Fibroblast of peridontal ligament (primary cell): ENCODE data around the gene SGCD.
"Not testable (repeated sequence)": the region's sequence is repeated elsewhere in the genome, so short reads cannot be mapped to it uniquely, and the experiment has no call there.

Experiments used
- DNase-seq: peaks from one replicate; pipeline ENCODE4 v3.0.0-alpha.2; 2010; ENCODE audit errors: extremely low read depth

The SGCD gene

DNA sequence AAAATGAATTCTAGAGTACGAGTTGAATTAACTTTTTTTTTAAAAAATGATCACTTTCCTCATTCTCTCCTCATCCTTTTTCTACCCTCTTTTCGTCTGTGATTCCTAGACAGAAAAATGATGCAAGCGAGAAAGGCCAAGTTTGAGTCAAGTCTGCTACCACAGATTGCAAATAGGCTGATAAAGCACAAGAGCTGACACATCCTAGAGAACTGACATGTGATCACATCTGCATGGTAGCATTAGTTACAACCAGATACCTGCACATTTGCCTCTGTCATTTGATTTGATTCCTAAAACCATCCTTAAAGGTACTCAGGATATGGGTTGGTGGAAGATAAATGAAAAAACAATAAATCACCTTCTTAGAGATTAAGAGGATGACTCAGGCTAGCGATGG, 297.7 kb downstream of the SGCD start:
- DNase-seq: no peak

DNA sequence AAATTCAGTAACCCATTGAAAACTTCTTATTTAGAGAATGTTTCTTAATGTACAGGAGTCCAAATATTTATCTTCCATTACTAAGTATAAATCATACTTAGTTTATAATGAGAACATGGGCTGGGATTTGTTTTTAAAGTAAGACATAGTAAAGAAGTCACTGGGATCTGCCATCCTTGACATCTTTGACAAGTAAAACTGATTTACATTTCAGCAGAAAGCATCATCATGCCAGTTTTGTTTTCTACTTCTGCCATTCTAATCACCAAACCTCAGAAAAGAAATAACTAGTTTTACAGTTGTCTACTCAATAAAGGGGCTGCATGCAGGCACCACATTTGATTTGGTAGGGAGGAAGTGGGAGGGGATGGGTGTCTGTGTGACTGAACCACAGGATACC, 301.5 kb downstream of the SGCD start:
- no peak for DNase-seq

DNA sequence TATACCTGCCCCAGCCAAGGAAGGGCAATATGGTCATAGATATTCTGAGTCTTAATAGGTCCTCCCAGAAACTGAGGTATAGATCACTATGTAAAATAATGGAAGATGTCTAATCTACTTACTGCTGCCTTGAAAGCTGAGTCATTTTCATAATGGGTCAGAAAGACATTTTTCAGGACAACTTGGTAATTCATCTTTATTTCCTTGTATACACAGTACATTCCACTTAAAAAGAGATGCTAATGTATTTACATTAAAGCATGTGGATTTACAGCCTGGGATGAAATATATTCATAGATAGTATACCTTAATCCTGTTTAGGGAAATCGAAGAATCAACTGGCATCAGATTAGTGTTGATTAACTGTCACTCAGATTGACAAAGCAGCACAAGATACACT, 304.0 kb downstream of the SGCD start:
- DNase-seq: no peak

DNA sequence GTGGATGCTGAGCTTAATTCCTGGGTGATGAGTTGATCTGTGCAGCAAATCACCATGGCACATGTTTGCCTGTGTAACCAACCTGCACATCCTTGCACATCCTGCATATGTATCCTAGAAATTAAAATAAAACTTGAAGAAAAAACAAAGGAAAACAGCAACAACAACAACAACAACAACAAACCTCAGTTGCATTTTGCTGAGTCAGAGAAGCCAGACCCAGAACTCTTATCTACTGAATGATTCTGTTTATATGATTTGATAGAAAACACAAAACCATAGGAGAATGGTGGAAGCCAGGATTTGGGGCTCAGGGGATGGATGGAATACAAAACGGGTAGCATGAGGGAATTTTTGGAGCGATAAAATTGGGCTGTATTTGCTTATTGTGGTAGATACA, 307.3 kb downstream of the SGCD start:
- DNase-seq: no peak

DNA sequence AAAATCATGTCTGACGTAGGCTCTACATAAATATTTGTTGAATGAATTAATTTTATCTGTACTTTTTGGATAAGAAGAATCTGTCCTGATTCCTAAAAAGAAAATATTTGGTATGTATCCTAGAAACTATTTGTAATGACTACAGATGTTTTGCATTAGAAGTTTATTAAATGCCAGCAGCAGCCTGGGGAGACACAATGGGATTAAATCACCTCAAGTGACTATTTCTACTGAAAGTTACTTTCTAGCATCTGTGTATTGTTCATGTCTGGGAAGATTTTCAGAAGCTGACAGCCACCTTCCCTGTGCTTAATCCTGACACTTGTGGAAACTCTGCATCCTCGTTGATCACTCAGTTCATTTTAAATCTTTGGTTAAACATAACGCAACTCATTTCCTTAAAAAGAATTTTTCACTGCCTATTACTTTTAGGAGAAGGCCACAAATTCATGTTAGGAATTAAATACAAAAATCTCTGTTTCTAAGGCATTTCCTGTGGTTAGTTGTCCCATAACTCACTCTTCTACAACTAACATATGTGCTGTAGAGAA, 313.8 kb downstream of the SGCD start:
- DNase-seq: peak; percentile 65

DNA sequence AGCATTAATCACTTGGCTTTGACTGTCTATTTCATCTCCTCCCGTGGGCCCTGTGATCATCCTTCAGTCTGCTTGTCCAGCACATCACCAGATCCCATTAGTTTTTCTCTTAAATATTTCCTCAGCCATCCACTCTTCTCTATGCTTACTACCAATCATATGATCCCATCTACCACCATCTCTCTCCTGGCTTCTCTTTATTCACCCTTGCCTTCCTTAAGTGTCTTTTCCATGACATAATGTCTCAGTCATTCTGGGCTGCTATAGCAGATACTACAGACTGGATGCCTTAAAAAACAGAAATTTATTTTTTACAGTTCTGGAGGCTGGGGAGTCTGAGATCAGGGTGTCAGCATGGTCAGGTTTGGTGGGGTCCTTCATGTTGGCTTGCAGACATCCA, 314.7 kb downstream of the SGCD start:
- DNase-seq: no peak

DNA sequence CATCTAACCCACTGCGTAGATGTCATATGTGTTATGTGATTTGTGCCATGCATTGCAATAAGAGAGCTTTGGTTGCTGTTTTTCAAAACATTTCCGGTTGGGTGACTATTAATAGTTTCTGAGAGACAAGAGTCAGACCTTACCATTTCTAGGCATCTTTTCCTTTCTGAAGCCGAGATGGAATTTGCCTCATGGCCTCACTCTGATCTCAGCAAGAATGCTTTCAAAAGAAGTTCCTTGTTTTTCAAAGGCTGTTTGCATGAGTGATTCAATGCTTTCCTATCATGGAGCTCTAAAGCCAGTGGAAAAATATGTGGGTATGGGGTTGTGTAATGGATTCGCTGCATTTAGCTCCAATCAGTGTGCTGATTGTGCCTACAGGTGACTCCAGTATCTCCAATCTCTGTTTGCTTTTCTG, 320.1 kb downstream of the SGCD start:
- DNase-seq: no peak

DNA sequence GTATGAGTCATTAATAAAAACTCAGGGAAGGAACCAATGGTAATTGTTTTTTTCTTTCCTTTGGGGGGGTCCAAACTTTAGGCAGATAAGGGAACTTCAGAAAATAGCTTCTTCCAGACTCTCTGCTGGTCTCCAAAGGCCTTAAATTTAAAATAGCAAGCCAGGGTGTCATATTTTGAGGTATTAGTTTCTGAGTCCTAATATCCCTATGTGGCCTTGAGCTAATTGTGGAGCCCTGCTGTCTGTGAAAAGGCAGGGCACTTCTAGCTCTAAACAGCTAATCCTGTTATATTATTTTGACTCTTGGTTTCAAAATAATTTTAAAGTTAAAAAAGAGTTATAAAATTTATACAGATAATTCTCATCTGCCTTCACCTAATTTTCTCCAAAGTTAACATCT, 327.5 kb downstream of the SGCD start:
- no peak for DNase-seq

DNA sequence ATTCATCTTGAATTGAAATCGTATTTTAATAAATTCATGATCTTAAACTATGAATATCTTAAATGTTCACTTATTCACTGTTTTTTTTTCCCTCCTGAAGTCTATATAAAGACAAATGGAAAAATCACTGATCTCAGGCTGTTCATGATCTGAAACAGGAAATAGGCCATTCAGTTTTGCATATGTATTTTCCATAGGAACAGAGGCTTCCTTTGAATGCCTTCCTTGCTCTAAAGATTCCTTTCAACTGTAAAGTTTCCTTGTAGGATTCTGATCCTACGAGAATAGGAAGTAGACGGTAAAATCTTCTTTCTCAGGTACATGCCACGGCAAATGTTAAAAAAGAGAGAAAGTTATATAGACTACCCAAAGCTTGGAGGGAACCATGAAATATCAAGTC, 328.8 kb downstream of the SGCD start:
- DNase-seq: no peak

DNA sequence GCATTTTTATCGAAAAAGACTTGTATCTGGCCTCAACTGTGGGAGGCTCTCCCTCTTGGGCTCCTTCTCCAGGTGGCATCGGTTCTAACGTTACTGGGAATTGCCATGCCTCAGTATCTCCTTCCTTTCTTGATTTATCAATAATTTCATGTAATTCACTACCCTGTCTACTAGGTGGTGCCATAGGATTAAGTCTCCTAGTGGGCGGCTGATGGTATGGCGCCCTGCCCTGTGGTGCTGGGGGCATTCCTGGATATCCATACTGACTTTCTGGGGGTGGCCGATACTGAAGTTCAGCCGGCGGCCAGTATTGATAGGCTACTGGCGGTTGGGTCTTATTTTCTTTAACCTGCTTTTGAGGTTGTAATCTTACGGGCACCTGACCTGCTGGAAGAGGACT, 337.9 kb downstream of the SGCD start:
- DNase-seq: not testable (repeated sequence)

DNA sequence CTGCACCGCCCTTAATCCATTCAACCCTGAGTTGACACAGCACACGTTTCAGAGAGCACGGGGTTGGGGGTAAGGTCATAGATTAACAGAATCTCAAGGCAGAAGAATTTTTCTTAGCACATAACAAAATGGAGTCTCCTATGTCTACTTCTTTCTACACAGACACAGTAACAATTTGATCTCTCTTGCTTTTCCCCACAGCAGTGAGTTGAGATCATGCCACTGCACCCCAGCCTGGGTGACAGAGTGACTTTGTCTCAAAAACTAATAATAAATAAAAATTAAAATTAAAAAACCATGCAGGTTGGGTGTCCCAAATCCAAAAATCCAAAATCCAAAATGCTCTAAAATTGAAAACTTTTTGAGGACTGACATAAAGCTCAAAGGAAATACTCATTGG, 339.7 kb downstream of the SGCD start:
- not testable (repeated sequence) for DNase-seq

DNA sequence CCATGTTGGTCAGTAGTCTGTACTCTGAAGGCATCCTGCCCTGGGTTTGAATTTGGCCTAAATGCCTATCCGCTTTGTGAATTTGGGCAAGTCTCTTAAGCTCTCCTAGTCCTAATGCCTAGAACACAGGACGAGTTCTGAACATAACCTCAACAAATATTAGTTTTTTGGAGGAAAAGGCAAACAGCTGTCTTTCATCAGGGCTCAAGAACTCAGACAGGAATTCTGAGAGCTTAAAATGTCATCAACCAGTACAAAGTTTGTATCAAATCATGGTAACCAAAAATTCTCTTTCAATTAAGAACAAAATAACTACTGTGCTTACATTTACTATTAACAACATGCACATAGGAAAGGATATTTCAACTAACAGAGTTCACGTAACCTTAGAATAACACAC, 340.7 kb downstream of the SGCD start:
- peak; percentile 4 for DNase-seq

DNA sequence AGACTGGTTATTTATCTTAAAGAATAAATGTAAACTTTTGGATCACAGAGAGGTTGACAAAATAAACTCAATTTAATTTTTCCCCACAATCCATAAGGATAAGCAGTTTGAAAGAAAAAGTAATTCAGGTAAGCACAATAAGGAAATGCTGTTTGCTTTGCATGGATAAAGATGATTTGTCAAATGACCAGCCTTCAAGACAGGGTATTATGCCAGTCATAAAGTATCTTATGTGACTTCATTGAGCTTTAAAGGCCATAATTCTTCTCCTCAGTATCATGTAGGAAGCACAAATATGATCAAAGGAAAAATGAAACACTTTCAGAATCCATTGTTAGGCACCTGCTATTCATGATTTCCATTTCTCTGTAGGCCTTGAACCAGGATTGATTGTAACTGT, 342.5 kb downstream of the SGCD start:
- no peak for DNase-seq

DNA sequence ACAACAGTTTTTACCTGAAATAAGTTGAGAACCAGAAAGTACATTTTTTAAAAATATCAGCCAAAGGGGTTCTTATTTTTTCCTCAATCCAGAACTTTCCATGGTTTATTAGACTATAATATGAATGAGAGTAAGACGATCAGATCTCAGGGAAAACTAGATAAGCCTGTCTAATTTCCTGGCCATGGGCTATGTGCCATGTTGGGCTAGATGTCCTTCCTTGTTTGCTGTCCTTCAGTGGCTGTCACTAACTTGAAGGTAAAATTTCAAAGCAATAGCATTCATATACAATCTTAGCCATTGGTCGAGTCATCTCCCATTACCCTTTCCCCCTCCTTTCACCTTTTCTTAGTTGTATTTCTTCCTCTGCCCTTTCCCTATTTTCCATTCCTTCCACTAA, 343.7 kb downstream of the SGCD start:
- DNase-seq: no peak

DNA sequence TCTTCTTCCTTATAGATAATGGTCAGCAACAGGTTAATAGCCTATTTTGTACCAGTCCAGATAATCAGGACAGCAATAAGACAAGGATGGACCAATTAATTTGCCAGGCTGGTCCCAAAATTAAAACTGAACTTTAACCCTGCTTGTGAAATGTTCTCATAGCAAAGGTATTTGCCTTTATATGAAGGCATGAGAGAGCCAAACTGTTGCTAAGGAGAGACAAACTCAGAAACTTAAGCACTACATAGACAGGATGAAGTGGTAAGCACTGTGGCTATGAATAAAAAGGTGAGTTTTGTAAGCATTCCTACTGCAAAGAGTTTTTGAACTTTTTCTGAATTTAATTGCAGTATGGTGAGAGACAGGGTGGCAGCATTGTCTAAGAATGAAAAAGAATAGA, 348.4 kb downstream of the SGCD start:
- DNase-seq: no peak

DNA sequence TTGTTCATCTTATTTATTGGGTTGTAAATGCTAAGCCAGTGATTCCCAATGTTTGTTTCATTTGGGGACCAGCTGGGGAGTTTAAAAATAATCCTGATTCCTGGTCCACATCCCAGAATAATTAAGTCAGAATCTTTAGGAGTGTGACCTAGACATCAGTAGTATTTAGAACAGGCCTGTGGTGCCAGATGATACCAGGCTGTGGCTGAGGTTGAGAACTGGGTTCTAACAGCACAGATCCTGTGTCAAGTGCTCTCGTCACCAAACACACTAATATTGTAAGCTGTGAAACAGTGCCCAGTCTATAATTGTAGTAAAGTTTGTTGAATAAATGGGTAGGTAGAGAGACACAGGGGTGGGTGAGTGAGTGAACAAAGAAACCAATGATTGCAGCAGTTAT, 351.0 kb downstream of the SGCD start:
- DNase-seq: no peak

DNA sequence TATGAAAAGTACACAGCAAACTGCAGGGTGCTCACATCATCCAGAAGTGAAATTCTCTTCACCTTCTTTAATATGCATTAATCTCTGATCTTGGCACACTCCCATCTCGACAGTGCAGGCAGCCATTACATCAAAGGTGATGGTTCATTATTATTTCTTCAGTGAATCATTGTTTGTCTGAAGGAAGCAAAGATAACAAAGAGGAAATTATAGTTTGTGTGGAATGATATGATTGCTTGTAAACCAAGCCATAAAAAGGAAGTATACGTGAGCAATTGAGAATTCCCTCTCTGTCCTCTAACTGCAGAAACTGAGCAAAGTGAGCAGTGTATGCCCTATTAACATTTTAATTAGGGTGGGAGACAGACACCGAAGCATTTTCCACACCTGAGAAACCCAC, 351.5 kb downstream of the SGCD start:
- DNase-seq: no peak

DNA sequence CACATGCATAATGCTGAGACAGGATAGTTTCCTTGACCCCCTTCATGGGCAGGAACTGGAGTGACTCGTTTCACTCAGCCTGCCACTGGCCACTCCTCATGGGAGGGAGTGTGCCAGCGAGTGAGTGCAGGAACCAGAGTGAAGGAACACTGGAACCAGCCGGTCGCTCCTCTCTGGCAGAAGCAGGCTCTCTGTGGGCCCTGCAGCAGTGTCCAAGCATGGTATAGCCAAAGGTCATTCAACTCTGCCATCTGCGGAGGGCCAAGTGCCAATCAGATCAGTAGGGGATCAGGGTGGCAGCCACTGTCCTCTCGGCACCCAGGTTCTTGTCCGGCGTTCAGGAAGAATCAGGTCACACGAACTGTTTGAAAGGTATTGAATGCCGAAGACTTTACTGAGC, 353.9 kb downstream of the SGCD start:
- no peak for DNase-seq

DNA sequence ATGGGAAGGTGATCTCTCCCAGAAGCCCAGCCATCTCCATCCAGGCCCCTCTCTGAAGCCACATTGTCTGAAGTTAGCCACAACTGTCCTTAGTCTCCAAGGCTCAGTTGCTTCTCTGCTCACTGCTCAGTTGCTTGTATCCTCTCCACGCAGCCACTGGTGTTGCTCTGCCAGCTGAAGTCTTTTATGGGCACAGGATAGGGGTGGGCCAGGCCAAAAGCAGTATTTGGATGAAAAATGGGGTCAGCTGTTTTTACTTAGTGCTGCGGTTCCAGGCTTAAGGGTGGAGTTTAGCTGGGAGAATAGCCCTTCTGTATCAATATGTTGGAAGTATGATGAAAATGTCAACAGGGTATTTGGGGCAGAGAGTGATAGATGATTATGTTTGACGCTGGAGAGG, 354.3 kb downstream of the SGCD start:
- peak; percentile 47 for DNase-seq

DNA sequence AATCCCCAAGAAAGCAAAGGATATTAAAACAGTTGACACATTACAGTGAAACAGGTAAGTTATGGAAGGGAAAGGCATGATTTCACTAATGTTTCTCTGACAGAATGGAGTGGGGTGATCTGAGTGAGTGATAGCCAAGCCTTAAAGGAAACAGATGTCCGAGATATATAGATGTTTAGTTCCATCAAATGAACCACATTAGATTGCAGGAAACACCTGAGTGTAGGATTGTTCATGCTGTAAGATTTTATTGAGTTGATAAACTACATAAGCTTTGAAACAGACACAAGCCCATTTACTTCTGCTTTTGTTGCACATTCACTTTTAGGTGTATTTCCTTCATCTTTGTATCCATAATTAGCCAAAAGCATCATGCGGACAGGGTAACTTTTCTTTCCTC, 356.0 kb downstream of the SGCD start:
- DNase-seq: no peak

DNA sequence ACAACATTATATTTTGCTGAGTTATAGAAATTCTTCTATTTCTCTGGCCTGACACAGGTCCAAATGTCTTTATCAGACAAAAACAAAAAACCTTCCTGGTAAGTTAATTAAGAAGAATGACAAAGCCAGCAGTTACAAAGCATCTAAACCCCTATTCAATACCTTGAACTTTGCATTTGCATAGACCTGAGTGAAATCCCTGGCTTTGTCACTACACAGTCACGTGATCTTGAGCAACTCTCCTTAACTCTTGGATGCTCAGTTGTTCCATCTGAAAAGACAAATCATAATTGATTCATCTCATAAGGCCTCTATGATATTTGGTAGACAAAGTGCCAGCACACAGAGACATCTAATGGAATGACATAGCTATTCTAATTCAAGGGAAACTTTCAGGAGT, 356.5 kb downstream of the SGCD start:
- no peak for DNase-seq

DNA sequence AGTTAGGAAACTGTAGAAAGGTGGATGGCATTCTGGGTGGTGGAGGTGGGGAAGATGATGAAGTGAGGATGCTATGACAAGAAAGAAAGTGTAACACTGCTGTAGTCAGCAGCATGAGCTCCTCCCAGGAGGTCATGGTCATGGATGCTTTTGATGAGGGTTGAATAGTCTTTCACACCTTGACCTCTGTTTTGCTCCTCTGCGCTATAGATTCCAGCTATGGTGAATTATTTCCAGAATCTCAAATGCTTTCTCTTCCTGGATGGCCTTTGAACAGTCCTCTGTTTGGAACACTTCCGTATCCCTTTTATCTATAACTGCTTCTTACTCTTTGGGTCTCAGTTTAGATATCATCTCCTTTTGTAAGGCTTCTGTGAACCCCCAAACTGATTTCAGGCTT, 357.3 kb downstream of the SGCD start:
- DNase-seq: no peak

DNA sequence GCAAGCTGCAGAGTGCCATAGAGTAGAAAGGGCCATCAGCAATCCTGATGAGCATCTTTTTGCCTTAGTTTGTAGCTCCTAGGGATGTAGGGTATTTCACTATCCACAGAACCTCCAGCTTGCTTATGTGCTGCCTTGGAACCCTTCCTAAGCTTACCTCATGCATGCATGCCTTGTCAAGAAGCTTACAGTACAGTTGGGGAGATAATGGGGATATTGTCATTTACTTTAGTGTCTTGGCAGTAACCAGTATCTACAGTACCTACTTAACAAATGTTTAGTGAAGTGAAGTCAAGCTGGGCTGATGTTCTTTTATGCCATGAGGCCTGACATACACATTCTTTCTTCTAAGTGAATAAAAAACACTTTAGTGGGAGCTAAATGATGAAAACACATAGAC, 358.5 kb downstream of the SGCD start:
- no peak for DNase-seq

DNA sequence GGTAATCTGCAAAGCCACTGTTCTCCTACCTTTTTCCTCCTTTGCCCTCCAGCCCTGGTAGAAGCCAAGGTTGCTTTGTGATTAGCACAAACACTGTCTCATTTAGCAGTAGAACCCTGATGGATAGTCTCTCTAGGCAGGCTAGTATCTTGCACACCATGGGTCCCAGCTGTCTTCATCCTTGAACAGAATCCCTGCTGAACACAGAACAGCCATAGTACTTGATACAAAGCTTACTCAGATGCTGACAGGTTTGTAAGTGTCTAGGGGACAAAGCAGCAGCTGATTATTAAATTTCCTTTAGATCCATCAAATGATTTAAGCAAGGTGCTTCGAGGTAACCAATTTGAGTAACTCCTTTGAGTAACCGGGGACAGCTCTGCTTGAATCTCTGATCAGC, 359.4 kb downstream of the SGCD start:
- no peak for DNase-seq

DNA sequence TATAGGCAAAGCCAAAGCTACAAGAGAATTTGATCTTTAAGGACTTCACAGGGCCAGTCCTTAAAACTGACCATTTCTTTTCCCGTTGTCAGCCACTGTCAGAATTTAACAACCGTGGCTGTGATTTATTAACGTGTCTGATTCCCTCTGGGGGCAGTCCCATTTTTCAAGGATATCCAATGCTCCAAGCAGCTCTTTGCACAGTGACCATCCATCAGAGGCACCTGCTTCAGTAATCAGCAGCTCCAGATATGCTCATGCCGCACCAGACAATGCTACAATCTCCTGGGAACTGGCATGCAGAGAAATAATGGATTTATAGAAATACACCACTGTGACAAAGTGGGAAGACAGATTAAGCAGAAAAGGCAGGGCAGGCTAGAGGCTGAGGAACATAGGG, 359.8 kb downstream of the SGCD start:
- no peak for DNase-seq
